Retinal pigment epithelial cell (primary cell): ENCODE data around the gene DNAJC8.

ENCODE experiments used
- DNase-seq: peaks from one replicate; pipeline ENCODE4 v3.0.0-alpha.2; 2010; ENCODE audit warnings: low read depth
- H3K4me3 ChIP-seq: 2 replicates; pipeline ENCODE4 v1.5.1; 2011; ENCODE audit warnings: mild to moderate bottlenecking, low read length, control low read depth, moderate library complexity
- TF ChIP-seq, protein P1 (sequence below): conservative IDR thresholded peaks from 2 replicates; pipeline ENCODE4 v1.5.1; 2011; ENCODE audit warnings: low read depth, low read length, control low read depth, inconsistent platforms

DNAJC8 gene

DNA sequence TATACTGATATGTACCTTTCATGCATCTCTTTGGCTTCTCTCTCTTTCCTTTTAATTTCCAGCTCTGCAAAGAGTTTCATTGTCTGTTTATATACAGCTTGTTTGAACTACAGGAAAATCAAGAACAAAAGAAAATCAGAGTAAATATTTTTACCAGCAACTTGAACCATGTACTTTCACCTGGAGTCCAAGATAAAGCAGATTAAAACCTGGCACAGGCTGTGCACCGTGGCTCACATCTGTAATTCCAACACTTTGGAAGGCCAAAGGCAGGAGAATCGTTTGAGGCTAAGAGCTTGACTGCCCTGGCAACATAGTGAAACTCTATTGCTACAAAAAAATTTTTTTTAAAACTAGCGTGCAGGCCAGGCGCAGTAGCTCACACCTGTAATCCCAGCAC is 27.6 kb downstream of the DNAJC8 start:
- H3K4me3 ChIP-seq, result no peak overlapping the region
- TF ChIP-seq, protein P1, sequence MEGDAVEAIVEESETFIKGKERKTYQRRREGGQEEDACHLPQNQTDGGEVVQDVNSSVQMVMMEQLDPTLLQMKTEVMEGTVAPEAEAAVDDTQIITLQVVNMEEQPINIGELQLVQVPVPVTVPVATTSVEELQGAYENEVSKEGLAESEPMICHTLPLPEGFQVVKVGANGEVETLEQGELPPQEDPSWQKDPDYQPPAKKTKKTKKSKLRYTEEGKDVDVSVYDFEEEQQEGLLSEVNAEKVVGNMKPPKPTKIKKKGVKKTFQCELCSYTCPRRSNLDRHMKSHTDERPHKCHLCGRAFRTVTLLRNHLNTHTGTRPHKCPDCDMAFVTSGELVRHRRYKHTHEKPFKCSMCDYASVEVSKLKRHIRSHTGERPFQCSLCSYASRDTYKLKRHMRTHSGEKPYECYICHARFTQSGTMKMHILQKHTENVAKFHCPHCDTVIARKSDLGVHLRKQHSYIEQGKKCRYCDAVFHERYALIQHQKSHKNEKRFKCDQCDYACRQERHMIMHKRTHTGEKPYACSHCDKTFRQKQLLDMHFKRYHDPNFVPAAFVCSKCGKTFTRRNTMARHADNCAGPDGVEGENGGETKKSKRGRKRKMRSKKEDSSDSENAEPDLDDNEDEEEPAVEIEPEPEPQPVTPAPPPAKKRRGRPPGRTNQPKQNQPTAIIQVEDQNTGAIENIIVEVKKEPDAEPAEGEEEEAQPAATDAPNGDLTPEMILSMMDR, result no peak
- DNase-seq, result no peak

DNA sequence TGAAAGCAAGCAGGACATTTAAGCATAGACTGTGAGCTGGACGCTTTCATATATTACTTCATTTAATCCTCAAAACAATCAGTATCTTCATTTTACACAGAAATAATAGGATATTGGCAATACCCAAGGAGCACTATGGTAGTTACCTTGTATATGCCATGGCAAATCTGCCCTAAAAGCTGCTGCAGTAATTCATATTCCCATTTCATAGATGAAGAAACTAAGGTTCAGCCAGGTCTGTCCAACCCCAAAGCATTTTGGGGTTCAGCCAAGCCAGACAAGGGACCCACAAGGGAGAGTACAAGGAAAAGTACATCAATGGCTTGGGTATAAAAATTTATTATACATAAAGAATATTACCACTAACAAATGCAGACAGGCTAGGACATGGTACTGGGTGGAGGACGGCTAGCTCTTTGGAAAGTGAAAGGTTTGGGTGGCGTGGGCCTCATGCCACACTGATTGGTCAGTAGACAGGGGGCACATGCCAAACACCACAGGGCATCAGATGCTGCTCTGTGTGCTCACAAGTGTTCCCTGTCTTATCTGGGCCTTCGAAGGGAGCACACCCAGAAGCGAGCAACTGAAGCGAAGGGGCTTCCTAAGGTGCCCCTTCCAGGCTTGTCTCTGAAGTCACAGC is 32.5 kb downstream of the DNAJC8 start:
- no peak for DNase-seq
- TF ChIP-seq, protein P1, result no peak
- no peak overlapping the region for H3K4me3 ChIP-seq

DNA sequence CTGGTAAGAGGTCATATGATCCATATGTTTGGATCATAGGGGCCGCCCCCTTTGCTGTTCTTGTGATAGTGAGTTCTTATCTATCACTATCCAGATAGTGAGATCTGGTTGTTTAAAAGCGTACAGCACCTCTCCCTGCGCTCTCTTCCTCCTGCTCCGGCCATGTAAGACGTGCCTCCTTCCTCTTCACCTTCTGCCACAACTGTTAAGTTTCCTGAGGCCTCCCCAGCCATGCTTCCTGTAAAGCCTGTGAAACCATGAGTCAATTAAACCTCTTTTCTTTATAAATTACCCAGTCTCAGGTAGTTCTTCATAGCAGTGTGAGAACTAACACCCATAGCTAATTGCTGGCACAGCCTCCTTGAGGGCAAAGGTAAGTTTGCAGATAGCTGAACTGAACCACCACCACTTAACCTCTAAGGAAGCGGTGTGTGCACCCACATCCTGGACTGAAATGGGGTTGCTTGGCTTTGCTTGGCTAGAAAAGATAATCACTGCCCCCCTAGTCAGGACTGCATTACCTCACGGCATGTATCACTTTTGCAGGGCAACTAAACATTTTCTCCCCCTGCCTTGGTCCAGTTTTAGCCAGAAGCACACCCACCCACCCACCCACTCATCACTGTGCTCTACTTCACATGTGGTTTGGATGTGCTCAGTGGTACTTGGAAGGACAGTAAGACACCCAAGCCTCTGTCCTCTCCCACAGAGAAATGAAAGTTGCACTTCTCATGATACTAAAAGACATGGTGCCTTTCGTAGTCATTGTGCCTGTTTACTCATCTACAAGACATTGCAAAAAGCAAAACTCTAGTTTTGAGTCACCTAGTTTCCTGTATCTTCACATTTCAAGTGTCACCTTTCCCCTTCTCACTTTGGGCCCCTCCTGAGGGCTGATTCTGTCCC is 33.2 kb downstream of the DNAJC8 start:
- TF ChIP-seq, protein P1, result no peak
- H3K4me3 ChIP-seq, result no peak overlapping the region
- no peak for DNase-seq

DNA sequence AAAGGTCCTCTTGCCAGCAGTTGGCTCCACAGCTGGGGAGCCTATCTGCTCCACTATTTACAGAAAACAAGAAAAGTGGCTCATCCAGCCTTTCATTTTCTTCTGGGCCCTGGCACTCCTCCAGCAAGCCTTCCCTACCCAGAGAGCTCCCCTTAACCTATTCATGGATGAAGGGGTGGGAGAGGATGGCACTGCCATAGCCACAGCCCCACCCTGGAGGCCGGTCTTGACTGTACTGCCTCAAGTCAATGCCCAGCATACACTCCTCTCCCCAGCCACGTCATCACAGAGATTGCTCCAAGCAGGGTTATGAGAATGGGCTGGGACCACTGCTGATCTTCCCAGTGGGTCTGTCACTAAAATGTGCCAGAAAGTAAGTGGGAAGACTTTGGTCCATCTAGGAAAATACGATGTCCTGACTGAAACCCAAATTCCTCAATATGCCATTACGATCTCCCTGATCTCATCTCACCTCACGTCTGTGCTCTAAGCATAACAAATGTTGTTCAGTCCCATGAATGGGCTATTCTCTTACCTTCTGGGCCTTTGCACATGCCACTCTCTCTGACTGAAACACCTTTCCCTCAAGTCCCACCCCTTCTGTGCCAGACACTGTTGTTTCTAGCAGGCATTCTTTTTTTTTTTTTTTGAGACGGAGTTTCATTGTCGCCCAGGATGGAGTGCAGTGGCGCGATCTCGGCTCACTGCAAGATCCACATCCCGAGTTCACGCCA is 35.0 kb downstream of the DNAJC8 start:
- no peak for DNase-seq
- no peak overlapping the region for H3K4me3 ChIP-seq
- TF ChIP-seq, protein P1, result no peak

DNA sequence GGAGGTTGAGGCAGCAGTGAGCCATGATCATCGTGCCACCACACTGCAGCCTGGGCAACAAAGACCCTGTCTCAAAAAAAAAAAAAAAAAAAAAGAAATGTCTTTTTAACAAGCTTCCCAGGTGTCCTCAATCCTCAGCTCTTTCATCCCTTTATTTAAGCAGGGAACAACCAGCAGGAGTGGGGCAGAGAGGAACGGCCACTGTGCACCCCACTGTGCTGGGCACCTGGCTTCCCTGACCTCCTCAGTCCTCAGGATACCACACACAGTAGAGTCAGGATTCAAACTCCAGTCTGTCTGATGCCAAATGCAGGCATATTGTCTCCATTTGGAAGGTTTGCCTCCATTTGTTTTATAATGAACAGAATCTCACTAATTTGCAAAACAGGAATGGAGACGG is 36.5 kb downstream of the DNAJC8 start:
- no peak for DNase-seq
- TF ChIP-seq, protein P1, result no peak
- no peak overlapping the region for H3K4me3 ChIP-seq

DNA sequence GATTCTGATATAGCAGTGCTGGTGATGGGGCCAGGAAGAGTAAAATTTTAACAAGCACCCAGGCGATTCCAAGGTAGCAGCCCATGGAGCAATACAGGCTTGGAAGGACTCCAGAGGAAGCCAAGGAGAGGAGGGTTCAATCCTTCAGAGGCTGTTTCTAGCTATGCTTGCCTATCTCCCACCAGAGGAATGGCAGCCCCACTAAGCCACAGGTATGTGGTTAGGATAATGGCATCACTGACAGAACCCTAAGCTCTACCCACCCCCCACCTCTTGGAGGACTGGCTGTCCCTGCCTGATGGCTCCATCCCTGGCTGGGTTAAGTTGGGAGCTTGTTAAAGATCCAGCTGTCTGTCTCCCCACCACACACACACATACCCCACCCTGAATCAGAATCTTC is 37.0 kb downstream of the DNAJC8 start:
- DNase-seq, result no peak
- no peak overlapping the region for H3K4me3 ChIP-seq
- TF ChIP-seq, protein P1, result no peak
